GM19372 (cell line): ENCODE results near the gene IRF1.

Experiments used
- ATAC-seq: cut with Tn5 transposase; IDR thresholded peaks from one replicate; pipeline ENCODE4 v1.9.1; 2021; ENCODE audit warnings: mild to moderate bottlenecking, low read depth, moderate library complexity; ENCODE audit not compliant: unreplicated experiment

The IRF1 gene

DNA sequence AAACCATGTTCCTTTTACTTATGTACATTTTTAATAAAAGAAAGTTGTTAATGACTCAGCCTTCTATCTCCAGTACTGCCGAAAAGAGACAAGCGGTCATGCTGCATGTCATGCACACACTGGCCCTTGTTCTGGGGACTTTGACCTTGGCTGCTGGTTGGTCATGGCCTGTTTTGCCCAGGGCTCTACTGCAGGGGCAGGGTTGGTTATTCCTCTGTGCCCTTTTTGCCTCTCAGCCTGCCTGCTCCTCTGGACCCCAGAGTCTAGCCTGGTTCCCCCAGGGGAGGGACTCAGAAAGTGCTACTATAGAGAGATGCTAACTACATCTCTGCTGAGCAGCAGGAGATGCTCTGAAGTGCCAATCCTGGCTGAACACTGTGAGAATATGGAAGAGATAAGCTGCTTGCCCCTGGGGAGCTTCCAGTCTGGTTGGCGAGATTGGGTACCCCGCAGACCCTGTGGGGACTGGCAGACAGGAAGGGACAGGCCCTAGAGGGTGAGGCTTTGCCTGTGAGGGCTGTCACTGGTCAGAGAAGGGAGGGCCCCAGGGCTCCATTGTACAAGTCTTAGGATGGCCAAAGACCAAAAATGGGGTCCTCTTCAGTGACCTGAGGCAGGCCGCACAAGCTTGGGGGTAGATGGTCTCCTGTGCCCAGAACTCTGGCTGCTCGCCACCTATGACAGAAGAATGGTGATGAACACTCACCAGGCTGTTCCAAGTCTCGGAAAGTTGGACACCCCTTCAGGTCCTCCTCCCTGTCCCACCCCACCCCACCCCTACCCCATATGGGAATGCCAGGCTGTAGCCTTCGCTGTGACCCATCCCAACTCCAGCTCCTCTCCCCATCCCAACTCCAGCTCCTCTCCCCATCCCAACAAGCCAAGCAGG, 14.3 kb downstream of the IRF1 start:
- ATAC-seq = no peak

DNA sequence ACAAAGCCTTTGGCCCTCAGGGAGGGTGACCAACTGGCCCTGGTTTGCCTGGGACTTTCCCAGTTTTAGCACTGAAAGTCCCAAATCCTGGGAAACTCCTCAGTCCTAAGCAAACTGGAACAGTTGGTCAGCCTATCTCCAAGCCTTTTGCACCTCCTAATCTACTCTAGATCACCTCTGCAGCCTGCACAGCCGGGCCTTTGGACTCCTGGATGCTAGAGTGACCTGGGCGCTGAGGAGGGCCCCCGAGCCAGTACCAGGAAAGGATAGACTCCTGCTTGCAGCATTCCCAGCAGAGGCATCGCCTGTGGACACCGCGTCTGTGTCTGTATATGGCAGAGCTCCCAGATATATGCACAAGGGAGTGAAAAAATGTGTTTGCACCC, 15.1 kb downstream of the IRF1 start:
- no peak for ATAC-seq

DNA sequence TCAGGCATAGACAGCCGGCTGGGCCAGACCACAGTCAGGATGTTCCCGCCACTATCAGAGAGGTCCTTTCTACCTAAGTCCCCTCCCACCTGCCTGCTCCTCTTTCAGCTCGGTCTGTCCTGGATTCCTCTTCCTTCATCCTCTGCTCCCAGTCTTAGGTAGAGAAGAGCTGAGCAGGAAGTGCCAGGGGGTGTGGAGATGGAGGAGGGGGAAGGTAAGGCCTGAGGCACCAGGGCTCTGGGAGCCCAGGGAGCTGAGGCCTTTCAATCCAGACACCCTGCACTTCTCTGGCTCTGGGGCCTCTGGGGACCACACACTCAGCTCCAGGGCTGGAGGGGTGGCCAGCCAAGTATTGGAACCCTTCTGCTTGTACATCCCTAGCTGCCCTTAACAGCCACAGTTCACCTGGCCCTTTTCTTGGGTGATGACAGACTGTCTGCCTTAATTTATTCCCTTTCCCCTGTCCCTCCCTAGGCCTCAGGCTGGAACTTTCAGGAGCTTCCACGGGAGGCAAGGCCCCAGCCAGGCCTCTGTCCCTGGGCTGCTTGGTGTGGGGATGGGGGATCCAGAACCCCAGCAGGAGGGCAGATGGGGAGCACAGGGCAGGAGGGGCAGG, 15.6 kb downstream of the IRF1 start:
- no peak for ATAC-seq

DNA sequence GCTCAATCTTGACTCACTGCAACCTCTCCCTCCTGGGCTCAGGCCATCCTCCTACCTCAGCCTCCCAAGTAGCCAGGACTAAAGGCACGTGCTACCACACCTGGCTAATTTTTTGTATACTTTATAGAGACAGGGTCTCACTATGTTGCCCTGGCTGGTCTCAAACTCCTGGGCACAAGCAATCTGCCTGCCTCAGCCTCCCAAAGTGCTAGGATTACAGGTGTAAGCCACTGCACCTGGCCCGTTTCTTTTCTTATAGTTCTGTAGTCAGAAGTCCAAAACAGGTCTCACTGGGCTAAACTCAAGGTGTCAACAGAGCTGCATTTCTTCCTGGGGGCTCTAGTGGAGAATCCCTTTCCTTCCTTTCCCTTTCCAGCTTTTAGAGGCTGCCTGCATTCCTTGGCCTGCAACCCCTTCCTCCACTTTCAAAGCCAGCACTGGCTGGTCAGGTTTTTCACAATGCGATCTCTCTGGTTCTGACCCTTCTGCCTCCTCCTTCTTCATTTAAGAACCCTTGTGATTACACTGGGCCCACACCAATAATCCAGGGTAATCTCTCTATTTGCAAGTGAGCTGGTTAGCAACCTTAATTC, 16.3 kb downstream of the IRF1 start:
- no peak for ATAC-seq

DNA sequence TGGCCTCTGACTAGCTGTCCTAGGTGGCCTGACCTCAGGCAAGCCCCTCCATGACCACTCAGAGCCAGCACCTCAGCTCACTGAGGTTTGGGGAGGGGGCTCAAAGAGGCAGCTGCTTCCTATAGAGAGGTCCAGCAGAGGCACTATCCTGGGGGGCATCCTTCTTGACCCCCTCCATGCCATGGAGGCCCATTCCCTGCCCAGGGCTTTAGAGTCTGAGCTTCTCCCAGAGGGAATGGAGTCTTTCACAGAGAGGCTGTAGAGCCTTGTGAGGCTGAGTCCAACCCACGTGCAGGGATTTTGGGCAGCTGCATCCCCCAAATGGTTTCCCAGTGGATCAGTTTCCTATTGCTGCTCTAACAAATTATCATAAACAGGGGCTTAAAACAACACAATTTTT, 16.9 kb downstream of the IRF1 start:
- ATAC-seq = no peak

DNA sequence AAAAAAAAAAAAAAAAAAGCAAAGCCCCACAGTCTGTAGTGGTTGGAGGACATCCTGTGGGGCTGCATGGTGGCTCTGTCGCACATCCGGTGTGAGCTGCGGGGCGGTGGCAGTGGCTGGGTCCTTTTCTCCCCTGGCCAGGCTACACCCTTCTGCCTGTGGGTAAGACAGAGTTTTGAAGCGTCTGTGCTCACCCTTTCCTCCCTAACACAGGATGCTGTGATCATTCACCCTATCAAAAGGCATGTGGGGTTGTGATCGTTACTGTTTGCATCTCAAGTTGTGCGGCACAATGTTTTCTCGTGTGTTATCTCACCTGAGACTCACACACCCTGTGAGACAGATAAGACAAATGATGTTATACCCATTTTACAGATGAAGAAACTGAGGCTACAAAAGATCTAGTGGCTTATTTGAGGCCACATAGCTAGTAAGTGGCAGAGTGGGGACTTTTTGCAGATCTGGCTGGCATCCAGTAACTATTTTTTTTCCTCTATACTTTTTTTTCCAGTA, 17.5 kb downstream of the IRF1 start:
- peak; percentile 88 for ATAC-seq

DNA sequence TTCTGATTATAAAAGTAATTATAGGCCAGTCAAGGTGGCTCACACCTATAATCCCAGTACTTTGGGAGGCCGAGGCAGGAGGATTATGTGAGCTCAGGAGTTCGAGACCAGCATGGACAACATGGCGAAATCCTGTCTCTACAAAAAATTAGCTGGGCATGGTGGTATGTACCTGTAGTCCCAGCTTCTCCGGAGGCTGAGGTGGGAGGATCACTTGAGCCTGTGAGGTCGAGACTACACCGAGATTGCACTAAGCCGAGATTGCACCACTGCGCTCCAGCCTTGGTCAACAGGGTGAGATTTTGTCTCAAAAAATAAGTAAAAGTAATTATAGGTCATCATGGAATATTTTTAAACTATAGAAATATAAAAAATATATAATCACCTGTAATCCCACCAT, 18.1 kb downstream of the IRF1 start:
- no peak for ATAC-seq

DNA sequence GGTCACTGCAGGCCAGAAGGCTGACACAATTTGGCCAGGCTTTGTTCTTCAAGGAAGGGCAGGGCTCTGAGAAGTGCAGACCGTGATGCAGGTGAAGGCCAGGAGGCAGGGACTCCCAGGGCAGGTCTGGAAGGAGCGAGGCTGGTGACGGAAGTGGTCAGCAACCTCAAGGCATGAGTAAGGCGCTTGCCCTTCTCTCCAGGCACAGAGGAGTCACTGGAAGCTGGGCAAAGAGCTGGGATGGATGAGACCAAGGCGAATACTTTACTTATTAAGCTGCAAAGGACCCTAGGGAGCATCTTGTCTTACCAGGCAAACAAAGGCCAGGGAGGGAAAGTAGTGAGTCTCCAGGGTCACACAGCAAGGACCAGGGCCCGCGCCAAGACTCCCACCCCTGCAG, 18.6 kb downstream of the IRF1 start:
- ATAC-seq = no peak

DNA sequence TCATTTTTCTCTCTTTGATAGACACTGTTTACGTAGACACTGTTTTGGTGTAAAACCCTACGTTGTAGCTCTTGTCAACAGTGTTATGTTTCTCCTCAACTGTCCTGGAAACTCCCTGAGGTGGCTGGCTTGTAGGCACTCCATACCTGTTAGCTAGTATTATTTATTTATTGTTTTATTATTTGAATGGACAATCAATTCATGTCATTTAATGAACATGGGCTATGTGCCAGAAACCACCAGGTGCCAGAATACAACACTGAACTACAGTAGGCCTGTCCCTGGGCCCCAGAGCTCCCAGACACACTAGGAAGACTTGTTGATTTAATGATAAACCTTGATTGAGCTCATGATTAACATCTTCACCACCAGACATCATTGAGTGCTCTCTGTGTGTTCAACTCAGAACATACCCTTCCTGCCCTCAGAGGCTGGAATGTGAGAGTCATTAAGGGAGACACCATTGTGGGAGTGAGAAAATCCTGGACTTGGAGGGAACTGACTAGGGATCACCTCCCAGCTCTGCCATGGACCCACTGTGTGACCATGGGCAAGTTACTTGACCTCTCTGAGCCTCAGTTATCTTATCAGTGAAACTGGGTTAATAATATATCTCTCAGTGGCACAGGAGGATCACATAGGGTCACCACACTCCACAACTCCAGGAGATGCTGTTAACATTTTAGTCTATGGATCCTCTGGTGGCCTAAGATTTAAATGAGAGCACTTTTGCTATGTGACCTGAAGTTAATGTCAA, 19.2 kb downstream of the IRF1 start:
- no peak for ATAC-seq

DNA sequence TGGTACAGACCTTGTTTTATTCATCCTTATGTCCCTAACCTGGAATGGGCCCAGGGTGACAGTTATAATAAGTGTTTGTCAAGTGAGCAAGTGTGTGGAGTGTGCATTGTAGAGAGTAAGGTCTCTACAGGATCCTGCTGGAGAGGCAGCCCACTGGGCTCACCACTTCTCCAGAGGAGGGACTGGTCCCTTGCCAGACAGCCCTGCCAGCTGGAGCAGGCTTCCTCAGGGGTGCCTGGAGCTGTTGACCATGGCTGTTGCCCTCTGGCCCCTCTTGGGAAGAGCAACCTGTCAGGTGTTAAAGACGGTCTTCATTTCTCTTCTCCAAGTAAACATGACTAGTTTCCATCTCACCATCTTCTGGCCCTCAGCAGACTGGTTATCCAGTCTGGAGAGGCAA, 20.0 kb downstream of the IRF1 start:
- no peak for ATAC-seq

DNA sequence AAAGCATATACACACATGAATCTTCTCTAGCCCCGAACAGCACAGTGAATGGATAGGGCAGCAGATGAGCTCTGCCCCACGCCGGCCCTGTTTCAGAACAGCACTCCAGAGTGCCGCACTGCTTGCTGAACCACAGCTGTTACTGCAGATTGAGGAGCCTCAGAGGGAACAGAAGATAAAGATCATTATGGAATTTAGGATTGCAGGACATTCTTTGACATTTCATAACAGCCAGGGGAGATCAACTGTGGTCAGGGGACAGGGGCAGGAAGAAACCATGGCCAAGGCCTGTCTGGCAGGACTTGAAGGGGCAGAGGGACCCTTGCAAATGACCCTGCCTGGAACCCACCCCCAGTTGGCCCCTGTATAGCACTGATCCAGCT, 20.6 kb downstream of the IRF1 start:
- ATAC-seq = no peak

DNA sequence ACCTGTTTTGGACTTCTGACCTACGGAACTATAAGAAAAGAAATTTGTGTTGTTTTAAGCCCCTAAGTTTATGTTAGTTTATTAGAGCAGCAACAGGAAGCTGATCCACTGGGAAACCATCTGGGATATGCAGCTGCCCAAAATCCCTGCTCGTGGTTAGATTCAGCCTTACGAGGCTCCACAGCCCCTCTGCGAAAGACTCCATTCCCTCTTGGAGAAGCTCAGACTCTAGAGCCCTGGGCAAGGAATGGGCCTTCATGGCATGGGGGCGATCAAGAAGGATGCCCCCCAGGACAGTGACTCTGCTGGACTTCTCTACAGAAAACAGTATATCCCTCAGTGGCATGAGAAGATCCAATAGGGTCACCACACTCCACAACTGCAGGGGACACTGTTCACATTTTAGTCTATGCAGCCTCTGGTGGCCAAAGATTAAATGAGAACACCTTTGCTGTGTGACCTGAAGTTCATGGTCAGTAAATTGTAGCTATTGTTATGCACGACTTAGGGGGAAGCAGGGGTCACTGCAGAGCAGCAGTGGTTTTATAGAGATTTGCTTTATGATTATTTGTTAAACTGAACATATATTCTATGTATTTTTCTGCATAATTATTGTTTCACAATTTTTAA, 21.1 kb downstream of the IRF1 start:
- ATAC-seq = no peak

DNA sequence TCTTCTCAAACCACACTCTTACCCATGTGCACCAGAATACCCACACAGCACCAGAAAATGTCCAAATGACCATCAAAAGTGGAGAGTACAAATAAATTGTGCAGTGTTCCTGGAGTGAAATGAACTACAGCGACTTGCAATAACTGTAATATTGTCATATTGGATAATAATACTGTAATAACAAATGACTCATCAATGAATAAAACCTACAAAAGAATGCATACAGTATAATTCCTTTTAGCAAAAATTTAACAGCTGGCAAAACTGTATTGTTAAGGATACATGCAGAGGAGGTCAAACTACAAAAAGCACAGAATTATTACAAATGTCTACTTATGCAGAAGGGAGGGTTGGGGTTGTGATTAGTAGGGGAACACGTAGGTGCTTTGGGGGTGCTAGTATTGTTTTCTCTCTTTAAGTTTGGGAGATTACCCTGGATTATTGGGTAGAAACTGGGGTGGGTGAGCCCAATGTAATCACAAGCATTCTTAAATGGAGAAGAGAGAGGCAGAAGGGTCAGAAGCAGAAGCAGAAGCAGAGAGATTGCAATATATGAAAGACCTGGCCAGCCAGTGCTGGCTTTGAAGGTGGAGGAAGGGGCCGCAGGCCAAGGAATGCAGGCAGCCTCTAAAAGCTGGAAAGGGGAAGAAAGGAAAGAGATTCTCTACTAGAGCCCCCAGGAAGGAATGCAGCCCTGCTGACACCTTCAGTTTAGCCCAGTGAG, 21.8 kb downstream of the IRF1 start:
- no peak for ATAC-seq

DNA sequence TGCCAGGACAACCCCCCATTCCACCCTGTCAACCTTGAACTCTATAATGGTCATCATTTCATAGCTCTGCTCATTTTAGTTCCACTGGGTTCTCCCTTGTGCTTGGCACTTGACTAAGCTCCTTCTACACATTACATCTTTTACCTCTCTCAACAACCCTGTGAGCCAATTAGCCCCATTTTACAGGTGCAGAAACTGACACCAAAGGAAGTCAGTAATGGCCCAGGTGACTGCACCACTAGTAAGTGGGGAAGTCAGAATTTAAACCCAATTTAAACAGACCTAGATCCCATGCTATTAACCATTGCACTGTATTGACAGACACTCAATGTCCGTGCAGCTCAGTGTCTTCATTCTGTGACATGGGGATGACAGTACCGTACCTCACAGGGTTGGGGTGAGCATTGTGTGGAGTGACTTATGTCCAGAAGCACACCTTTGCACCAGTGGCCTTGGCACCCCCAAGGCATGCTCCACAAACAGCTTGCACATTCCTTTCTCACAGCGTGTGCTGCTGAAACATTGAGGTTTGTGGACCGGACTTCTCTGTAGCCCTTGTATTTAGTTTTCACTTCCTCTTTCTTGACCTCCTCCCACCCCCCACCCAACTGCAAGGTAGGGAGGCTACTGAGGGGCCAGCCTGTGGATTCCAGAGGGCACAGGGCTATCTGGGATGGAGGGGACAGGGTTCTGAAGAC, 23.1 kb downstream of the IRF1 start:
- ATAC-seq = peak; percentile 37

DNA sequence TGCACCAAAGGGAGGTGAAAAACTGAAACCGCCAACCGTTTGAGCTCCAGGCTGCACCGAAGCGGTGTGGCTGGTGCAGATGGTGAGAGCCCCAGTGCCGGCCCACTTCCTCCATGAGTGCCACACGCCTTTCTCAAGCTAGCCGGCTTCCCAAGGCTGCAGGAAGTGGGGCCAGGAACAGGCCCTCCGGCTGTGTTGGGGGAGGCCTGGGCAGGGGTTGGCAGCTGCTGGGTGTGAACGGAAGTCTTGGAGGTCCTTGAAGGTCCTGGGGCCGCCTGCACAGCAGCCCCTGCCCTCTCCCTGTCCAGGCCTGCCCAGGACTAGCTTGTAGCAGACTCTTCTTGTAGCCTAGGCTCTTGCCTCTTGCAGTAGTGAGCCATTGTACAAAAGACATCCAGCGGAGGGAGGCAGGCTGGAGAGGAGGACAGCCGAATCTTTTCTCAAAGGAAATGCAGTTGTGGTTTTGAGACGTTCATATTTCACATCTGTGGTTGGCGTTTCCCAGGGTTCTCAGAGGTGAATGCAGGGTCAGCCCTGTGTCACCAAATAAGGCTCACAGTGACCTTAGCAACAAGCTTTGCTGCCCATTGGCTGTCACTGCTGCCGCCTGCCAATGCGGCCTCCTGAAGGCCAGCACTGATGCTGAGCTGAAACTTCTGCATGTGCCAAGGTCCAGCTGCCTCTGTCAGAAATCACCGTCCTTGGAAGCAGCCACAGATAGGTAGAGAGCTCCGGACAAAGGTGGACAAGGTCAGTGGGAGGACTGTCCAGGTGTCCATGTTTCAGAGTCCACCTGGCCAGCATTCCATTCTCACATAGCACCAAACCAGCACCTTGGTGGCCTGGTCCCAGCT, 23.9 kb downstream of the IRF1 start:
- ATAC-seq = peak; percentile 58

DNA sequence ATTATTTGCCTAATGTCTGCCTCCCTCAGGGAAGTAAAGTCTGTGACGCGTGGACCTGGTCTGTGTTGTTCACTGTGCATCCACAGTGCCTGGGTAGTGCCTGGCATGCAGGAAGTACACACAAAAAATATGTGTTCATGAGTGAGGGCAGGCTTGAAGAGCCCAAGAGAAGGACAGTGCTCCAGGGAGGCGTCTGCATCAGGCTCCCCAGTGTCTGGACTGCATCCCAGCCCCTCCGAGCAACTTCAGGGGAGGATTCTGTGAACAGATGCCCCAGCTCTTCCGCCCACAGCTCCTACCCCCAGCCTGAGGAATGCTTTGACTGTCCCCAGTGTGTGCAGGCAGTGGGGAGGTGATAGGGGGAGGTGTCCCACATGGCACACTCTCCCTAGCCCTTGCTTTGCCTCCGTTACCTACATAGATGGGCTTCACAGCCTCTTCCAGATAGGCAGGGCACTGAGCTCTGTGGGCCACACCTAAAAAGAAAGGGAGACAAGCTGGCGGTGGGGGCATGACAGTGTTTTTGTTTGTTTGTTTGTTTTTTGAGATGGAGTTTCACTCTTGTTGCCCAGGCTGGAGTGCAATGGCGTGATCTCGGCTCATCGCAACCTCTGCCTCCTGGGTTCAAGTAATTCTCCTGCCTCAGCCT, 25.4 kb downstream of the IRF1 start:
- ATAC-seq = no peak

DNA sequence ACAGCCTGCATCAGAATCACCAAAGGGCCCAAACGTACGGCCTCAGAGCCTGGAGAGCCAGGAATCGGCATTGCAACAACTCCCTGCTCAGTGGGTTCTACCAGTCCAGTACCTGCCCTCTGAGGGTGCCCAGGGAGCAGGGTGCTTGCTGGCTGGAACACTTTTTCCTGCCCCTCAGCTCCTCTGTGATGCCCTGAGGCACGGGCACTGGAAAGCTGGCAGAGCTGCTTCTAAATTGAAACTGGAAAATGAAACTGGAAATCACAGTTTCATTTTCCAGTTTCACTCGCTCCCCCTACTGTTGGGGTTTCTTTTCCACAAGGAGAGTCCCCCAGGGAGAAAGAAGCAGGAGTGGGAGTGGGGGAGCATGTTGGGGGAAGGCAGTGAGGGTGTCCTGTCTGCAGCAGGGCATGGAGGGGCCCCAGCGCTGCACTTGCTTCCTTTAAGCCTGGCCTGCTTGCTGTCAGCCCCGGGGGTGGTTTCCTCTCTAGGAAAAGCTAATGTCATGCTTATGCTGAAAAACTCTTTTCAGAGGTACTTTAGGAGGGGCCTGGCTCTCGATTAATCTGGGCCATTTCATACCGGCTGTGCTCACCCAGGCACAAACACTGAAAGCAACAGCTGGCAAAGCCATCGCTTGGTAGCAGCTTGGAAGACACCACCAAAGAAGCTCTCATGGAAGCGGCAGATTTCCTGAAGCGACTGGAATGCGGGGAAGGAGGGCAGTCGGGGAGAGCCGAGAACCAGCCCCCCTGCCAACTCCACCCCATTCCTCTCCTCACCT, 26.2 kb downstream of the IRF1 start:
- no peak for ATAC-seq
